VCaP (cell line): ENCODE results near the gene PREX1.

Experiments
- H3K27ac ChIP-seq: fragments of 450-650 bp; 2 replicates; pipeline ENCODE4 v1.5.1; 2017
- TF ChIP-seq, protein P1 (sequence below): fragments of 450-650 bp; conservative IDR thresholded peaks from 2 replicates; pipeline ENCODE4 v1.5.1; 2017; ENCODE audit warnings: mild to moderate bottlenecking, moderate library complexity

PREX1 gene

DNA sequence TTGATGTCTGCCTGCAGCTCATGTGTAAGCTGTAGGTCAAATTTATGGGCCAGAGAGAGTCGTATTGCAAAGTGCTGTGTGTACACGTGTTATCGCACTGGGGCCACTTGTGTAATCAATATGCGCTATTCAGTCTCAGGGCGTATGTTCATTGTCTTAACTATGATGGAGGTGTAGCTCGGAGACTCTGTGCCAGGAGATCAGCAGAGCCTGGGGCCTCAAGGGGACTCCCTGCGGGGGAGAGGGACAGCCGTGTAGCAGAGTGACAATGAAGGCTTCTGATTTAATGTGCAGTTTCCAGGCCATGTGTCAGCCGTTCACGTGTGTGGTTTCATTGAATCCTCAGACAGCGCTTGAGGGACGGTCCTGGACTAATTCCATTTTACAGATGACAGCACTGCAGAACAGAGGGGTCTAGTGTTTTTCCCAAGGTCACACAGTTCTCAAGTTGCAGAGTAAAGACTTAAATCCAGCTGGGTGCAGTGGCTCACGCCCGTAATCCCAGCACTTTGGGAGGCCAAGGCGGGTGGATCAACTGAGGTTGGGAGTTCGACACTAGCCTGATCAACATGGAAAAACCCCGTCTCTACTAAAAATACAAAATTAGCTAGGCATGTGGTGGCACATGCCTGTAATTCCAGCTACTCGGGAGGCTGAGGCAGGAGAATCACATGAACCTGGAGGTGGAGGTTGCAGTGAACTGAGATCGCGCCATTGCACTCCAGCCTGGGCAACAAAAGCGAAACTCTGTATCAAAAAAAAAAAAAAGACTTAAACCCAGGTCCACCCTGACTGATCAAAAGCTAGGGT, 242.5 kb downstream of the PREX1 start:
- no peak overlapping the region for H3K27ac ChIP-seq
- TF ChIP-seq, protein P1, sequence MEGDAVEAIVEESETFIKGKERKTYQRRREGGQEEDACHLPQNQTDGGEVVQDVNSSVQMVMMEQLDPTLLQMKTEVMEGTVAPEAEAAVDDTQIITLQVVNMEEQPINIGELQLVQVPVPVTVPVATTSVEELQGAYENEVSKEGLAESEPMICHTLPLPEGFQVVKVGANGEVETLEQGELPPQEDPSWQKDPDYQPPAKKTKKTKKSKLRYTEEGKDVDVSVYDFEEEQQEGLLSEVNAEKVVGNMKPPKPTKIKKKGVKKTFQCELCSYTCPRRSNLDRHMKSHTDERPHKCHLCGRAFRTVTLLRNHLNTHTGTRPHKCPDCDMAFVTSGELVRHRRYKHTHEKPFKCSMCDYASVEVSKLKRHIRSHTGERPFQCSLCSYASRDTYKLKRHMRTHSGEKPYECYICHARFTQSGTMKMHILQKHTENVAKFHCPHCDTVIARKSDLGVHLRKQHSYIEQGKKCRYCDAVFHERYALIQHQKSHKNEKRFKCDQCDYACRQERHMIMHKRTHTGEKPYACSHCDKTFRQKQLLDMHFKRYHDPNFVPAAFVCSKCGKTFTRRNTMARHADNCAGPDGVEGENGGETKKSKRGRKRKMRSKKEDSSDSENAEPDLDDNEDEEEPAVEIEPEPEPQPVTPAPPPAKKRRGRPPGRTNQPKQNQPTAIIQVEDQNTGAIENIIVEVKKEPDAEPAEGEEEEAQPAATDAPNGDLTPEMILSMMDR = no peak

DNA sequence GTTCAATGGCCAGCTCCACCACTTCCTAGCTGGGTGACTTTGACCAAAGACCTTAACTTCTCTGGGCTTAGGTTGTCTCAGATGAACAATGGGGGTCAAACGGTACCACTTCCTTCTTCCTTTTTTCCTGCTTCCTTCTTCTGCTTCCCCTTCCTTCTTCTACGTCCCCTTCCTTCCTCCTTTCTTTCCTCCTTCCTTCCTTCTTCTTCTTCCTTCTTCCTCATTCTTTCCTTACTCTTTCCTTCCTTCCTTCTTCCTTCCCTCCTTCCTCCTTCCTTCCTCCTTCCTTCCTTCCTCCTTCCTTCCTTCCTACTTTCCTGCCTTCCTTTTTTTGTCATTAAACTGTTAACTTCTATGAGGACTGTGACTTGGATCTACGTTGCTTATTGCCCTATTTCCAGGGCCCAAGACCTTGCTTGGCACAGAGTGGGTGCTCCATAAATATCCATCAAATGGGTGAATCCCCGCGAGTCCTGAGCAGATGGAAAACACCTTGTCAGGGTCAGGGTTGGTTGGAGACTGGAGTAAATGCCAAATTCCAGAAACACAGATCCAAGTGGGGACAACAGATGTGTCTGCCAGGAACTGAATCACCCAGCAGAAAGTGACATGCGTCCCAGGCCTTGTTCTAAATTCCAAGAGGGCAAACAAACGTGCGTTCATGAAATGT, 243.3 kb downstream of the PREX1 start:
- no peak overlapping the region for H3K27ac ChIP-seq
- TF ChIP-seq, protein P1 = no peak

DNA sequence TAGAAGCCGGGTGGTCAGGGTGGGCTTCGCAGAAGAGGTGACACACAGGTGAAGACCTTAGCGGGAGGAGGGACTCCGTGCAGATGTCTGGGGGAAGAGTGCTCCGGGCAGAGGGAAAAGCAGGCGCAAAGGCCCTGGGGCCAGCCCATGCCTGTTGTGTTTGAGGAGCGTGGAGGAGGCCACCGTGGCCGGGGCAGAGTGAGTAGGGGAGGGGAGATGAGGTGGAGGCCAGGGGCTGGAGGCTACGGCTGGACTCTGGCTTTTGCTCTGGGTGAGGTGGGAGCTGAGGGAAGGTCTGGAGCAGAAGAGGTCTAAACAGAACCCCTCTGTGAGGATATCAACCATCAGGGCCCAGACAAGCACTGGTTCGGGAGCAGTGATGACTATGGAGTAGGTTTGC, 244.0 kb downstream of the PREX1 start:
- H3K27ac ChIP-seq = no peak overlapping the region
- TF ChIP-seq, protein P1 = no peak

DNA sequence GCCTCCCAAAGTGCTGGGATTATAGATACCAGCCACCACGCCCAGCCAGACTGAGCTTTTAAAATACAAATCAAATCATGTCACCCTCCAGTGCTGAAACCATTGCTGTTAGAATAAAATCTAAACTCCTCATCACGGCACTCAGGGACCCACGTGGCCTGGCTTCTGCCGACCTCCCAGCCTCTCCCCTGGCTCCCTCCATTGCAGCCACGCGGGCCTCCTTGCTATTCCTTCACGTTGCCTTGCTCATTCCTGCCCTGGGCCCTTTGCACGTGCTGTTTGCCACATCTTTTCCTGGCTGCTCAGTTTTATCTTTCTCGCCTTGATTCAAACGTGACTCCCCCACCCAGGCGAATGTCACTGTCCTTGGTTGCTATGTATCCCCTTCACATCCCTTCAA, 244.6 kb downstream of the PREX1 start:
- TF ChIP-seq, protein P1 = no peak
- H3K27ac ChIP-seq = no peak overlapping the region

DNA sequence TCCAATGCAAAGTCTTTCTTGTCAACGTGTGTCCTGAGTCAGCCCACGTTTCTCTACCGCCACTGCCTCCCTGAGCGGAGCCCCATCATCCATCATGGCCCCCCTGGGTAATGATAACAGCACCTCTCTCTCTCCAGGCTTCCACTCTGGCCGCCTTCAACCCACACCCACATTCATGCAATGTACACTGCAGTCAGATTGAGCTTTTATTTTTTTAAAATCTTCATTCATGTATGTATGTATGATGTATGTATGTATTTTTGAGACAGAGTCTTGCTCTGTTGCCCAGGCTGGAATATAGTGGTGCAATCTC, 245.2 kb downstream of the PREX1 start:
- TF ChIP-seq, protein P1 = no peak
- no peak overlapping the region for H3K27ac ChIP-seq

DNA sequence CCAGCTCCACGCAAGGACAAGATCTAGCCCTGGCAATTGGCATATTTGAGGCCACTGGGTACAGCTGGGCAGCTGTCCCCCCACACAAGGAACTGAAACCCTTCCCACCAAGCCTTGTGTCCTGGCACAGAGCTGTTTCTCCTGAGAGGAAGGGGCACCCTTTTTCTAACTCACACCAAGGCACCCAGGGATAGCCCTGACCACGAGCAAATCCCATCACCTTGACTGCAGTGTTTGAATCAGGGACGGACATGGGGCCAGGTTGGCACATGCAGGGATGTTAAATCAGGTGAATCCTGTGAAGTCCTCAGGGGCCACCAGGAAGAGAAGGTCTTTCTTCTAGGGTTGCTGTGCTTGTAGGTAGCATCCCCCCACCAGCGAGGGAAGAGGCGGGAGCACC, 246.6 kb downstream of the PREX1 start:
- TF ChIP-seq, protein P1 = no peak
- no peak overlapping the region for H3K27ac ChIP-seq

DNA sequence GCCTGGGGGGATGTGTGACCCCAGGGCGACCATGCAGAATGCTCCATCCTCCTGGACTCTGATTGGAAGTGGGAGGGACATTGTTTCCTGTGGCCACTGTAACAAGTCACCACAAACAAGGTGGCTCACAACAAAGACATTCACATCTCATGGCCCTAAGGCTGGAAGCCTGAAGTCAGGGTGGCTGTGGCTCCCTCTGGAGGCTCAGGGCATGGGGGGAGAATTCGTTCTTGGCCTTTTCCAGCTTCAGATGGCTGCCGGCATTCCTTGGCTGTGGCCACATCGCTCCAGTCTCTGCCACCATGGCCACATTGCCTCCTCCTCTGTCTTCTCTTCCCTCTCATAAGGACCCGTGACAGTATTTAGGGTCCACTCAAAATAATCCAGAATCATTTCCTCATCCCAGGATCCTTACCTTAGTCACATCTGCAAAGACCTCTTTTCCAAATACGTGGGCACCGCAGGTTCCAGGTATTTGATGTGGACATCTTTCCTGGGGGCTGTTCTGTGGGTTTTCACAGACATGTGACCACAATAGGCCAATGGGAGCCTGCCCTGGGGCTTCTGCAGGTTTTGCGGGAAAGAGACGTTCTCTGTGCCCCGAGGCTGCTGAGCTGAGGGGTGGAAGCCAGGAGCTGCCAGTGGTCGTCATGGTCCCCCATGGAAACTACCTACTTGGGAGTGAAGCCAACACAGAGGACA, 249.3 kb downstream of the PREX1 start:
- TF ChIP-seq, protein P1 = peak; percentile 17; the same call in 1 of the 2 replicates

More for the DNA sequence above, 249.3 kb downstream of the PREX1 start:
- H3K27ac ChIP-seq = no peak overlapping the region
